ENCODE data around the gene HIF1A.
"Not testable (repeated sequence)": the region's sequence is repeated elsewhere in the genome, so short reads cannot be mapped to it uniquely, and the experiment has no call there.

The HIF1A gene

GRCh38 chr14:61749867-61750266 lies 54.6 kb downstream of the HIF1A start:
- peak in 2 of 3 experiments; percentile 59 to 94 for DNase-seq

- peak; percentile 33 to 59 (median 39) for DNase-seq
Measured at GRCh38 chr14:61750708-61751474, 55.6 kb downstream of the HIF1A start.

- DNase-seq, result no peak
Measured at GRCh38 chr14:61751475-61751989, 56.2 kb downstream of the HIF1A start.

DNA sequence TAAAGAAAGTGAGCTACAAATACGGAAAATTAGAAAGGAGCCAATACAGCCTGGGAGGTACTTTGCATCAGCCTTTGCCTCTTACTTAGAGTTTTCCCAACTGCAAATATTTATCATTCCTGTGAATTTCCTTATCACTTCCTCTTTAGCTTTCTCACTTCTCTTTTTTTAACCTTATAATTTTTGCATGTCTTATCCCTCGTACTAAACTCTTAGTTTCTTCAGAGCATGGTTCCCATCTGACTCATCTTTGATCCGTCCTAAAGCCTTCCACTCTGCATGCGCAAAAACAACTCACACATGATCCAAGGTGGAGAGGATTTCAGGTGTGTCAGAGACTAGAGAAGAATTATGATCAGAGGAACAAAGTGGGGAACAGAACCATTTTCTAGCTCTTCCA lies 57.3 kb downstream of the HIF1A start:
- no peak for DNase-seq

GRCh38 chr14:61753631-61754030 lies 58.3 kb downstream of the HIF1A start:
- DNase-seq, result no peak

GRCh38 chr14:61754627-61755381 lies 59.5 kb downstream of the HIF1A start:
- no peak for DNase-seq

DNA sequence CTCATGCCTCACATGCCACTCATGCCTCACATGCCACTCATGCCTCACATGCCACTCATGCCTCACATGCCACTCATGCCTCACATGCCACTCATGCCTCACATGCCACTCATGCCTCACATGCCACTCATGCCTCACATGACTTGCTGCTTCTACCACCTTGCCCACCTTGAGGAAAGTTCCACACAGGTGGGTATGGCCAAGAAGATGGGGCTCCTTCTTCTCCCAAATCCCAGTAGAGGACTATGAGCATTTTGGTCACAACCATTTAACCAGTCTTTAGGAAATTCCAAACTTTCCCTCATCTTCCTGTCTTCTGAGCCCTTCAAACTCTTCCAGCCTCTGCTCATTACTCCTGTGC lies 60.0 kb downstream of the HIF1A start:
- not testable (repeated sequence) for DNase-seq

GRCh38 chr14:61756135-61756534 lies 60.8 kb downstream of the HIF1A start:
- DNase-seq, result no peak

- no peak for DNase-seq
Measured at GRCh38 chr14:61759878-61760277, 64.6 kb downstream of the HIF1A start.

DNA sequence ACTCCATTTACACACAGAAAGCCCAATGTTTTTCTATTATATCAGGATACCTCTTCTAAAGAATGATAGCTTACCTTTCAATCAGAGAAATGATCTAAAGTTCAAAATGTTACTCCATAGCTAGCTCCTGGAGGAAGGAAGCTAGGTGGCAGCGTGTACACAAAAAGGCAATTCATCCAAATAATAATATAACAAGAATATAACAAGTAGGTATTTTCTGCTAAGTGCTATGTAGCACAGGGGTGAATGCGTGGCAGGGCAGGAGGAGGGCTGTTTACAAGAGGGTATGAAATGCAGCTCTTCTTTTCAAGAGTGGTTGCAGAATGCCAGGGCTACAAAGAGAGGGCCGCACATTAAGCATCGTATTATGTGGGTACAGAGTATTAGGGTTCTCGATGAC lies 66.2 kb downstream of the HIF1A start:
- DNase-seq, result no peak

DNA sequence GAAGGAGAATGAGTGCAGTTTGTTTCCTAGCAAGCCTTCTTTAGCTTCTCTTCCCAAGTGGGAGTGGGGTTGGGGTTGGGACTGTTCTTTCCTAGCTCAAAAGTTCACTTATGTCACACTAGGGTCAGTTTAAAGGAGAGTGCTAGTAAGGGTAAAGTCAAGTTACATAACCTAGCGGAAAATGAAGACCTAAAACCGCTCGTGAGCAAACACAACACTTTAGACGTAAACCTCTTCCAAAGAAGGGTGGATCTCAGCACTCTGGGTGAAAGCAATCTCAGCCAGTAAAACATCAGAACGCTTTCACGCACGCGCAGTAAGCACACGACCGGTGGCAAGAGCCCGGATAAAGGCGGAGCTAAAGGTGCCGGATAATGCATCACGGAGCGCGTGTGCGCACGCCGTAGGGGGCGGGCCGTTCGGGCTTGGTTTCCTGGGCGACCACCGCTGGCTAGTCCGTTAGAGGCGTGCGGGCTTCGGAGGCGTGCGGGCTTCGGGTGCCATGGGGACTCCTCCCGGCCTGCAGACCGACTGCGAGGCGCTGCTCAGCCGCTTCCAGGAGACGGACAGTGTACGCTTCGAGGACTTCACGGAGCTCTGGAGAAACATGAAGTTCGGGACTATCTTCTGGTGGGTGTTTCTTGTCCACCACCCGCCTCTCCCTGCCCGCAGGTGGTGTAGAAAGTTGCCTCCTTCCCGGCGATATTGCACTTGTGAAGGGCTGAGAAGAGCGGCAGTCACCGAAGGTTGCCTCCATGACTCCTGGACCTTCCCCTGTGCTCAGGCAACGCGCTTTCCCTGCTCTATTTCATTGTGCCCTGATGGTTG lies 66.9 kb downstream of the HIF1A start, which contains the start of gene SNAPC1:
SNAPC1 (plus strand) TSS at position 462 of the 828 bp plus-strand sequence; CDS start at position 503, 41 bp downstream.
- DNase-seq, result peak; percentile 99 to 100 (median 100)

- DNase-seq, result peak in 1 of 3 experiments; percentile 24
Measured at GRCh38 chr14:61764342-61765122, 69.2 kb downstream of the HIF1A start.

DNA sequence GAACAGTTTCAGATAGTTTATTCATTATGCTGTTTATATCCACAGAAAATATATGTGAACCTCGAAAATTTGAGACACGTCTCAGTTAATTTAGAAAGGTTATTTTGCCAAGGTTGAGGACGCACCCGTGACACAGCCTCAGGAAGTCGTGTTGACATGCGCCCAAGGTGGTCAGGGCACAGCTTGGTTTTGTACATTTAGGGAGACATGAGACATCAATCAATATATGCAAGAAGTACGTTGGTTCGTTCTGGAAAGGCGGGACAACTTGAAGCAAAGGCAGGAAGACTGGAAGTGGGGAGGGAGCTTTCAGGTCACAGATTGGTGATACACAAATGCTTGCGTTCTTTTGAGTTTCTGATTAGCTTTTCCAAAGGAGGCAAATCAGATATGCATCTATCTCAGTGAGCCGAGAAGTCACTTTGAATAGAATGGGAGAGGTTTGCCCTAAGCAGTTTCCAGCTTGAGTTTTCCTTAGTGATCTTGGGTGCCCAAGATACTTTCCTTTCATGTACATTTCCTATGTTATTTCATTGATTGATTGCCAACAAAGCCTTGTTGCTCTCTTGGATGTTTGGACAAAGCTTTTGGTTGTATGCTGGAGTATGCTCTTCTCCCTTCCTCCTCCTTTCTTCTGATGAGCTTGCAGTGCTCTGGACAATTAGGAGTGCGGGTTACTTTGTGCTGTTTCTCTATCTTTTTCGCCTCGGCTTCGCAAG lies 70.1 kb downstream of the HIF1A start:
- no peak for DNase-seq

- no peak for DNase-seq
Measured at GRCh38 chr14:61766151-61766550, 70.8 kb downstream of the HIF1A start.

GRCh38 chr14:61768240-61768639 lies 72.9 kb downstream of the HIF1A start:
- no peak for DNase-seq

- no peak for DNase-seq
Measured at GRCh38 chr14:61769893-61770292, 74.6 kb downstream of the HIF1A start.

GRCh38 chr14:61774861-61775260 lies 79.5 kb downstream of the HIF1A start:
- DNase-seq, result no peak

- DNase-seq, result no peak
Measured at GRCh38 chr14:61780125-61780524, 84.8 kb downstream of the HIF1A start.

- DNase-seq, result no peak
Measured at GRCh38 chr14:61797309-61797708, 102.0 kb downstream of the HIF1A start.

Measured in NCI-H1417 (cell line).